Keratinocyte (primary cell): Measurements from ENCODE around the gene FGB. TPM values are rescaled to one million over a fixed set of nuclear protein-coding genes. Genes with fewer than 3 reads are reported as not detected.

Experiments used
- DNase-seq: peaks from one replicate; pipeline ENCODE4 v3.0.0-alpha.2; 2011; ENCODE audit warnings: low read depth, missing footprints, low spot score
- FAIRE-seq: peaks from 2 replicates; lab custom pipeline; 2011; peaks lifted over from hg19 to GRCh38; lab: Jason Lieb, UNC
- H2AFZ ChIP-seq: 2 replicates; pipeline ENCODE4 v1.6.0; 2012; ENCODE audit warnings: low read length, control low read depth, inconsistent platforms; ENCODE audit not compliant: control insufficient read depth
- H3K27ac ChIP-seq: 2 replicates; pipeline ENCODE4 v1.5.1; 2011; ENCODE audit warnings: low read length; ENCODE audit not compliant: control insufficient read depth, insufficient read depth
- H3K27me3 ChIP-seq: 3 replicates; pipeline ENCODE4 v1.6.0; 2011; ENCODE audit warnings: low read length; ENCODE audit not compliant: control insufficient read depth, insufficient read depth; ENCODE audit errors: extremely low read depth
- H3K36me3 ChIP-seq, 2 experiments: 2 replicates in 1 of 2; 3 replicates in 1 of 2; pipeline ENCODE4 v1.5.1; 2011; ENCODE audit warnings: low read length in 2 of 2, mild to moderate bottlenecking in 1 of 2; ENCODE audit not compliant: control insufficient read depth in 2 of 2, insufficient read depth in 2 of 2; ENCODE audit errors: extremely low read depth in 1 of 2
- H3K4me1 ChIP-seq: 3 replicates; pipeline ENCODE4 v1.5.1; 2011; ENCODE audit warnings: low read length; ENCODE audit not compliant: control insufficient read depth, insufficient read depth; ENCODE audit errors: extremely low read depth
- H3K4me2 ChIP-seq: 3 replicates; pipeline ENCODE4 v1.6.0; 2011; ENCODE audit warnings: low read depth, low read length; ENCODE audit not compliant: control insufficient read depth, insufficient read depth; ENCODE audit errors: extremely low read depth
- H3K4me3 ChIP-seq, 3 experiments: fragments of 200-600 bp in 1 of 3; sonication (generic) in 1 of 3; 2 replicates in 2 of 3; 3 replicates in 1 of 3; pipeline ENCODE4 v1.5.1; 2011 to 2016; ENCODE audit warnings: low read length in 3 of 3, mild to moderate bottlenecking in 3 of 3, control low read depth in 2 of 3, inconsistent platforms in 1 of 3, low read depth in 1 of 3, mixed read lengths in 1 of 3, mixed run types in 1 of 3, moderate library complexity in 1 of 3; ENCODE audit not compliant: control insufficient read depth in 2 of 3, insufficient read depth in 2 of 3; ENCODE audit errors: extremely low read depth in 1 of 3
- H3K79me2 ChIP-seq: 2 replicates; pipeline ENCODE4 v1.6.0; 2012; ENCODE audit warnings: low read length; ENCODE audit not compliant: control insufficient read depth, insufficient read depth
- H3K9ac ChIP-seq: 3 replicates; pipeline ENCODE4 v1.6.0; 2011; ENCODE audit warnings: low read length; ENCODE audit not compliant: control insufficient read depth, insufficient read depth; ENCODE audit errors: extremely low read depth
- H3K9me1 ChIP-seq: 3 replicates; pipeline ENCODE4 v1.6.0; 2011; ENCODE audit warnings: low read length; ENCODE audit not compliant: control insufficient read depth, insufficient read depth; ENCODE audit errors: extremely low read depth
- H3K9me3 ChIP-seq: 2 replicates; pipeline ENCODE4 v1.5.1; 2012; ENCODE audit warnings: low read depth, low read length; ENCODE audit not compliant: control insufficient read depth
- H4K20me1 ChIP-seq: 3 replicates; pipeline ENCODE4 v1.6.0; 2011; ENCODE audit warnings: low read length; ENCODE audit not compliant: control insufficient read depth, insufficient read depth; ENCODE audit errors: extremely low read depth
- CTCF ChIP-seq, 3 experiments: IDR thresholded peaks in 1 of 3; conservative IDR thresholded peaks in 1 of 3; optimal IDR thresholded peaks in 1 of 3; 2 replicates in 2 of 3; 3 replicates in 1 of 3; pipeline versions ENCODE3 to v1.5.1; 2011; ENCODE audit warnings: low read length in 3 of 3, mild to moderate bottlenecking in 3 of 3, moderate library complexity in 2 of 3, control low read depth in 1 of 3, inconsistent platforms in 1 of 3; ENCODE audit not compliant: insufficient read depth in 2 of 3; ENCODE audit errors: extremely low read depth in 1 of 3
- EZH2 ChIP-seq: IDR thresholded peaks from one replicate; pipeline ENCODE4 v1.6.1; 2012; ENCODE audit warnings: inconsistent platforms, mild to moderate bottlenecking, low read length, moderate library complexity
- dilution Hi-C: fragments of 300-500 bp; cut with MboI; formaldehyde crosslinking; loops from one replicate; pipeline ENCODE4 v1.7.0; 2020; ENCODE audit warnings: low sequenced_read_pairs; ENCODE audit not compliant: extremely low pct_ligation_motif_present
- polyA plus RNA-seq, 5 experiments: library from polyadenylated mRNA; depleted of rRNA in 3 of 5; stranded (reverse) in 3 of 5; stranded (forward) in 1 of 5; unstranded in 1 of 5; fragments of >200 nt; gene quantifications; 1 replicate in 1 of 5; 2 replicates in 3 of 5; 3 replicates in 1 of 5; pipeline versions ENCODE4 v1.2.1 to v1.2.3, GENCODE V29; 2011 to 2012; ENCODE audit warnings: missing spikeins in 2 of 5, low read depth in 1 of 5, low replicate concordance in 1 of 5

Gene FGB
- polyA plus RNA-seq, 1 donor (not counting 4 experiments of a cell fraction or from before 2014, with no cell fraction given), result not detected

GRCh38 chr4:154549894-154550790, 12.7 kb upstream of the FGB start, which contains the start of gene PLRG1:
TSS of gene PLRG1 (minus strand) at chr4:154550400. CDS start at chr4:154550308, 92 bp downstream.
- Histone ChIP-seq H3K9me1 (no peaks in the 10 kb centered on the region), H3K9me3 (no peaks in the 10 kb centered on the region), H3K4me2 (peak within 1 kb of the TSS; percentile 91), H3K27me3 (no peaks in the 10 kb centered on the region), H4K20me1 (no peaks in the 10 kb centered on the region), H3K36me3 (peaks cover 5 to 11% of the 10 kb centered on the region in 2 experiments), H3K9ac (peak within 1 kb of the TSS; percentile 87), H2AFZ (peak within 1 kb of the TSS; percentile 73), H3K4me3 (peak within 1 kb of the TSS; percentile 53 to 99 (median 94)), H3K27ac (peak within 1 kb of the TSS; percentile 81), H3K4me1 (peaks cover 17% of the 10 kb centered on the region), H3K79me2 (peaks cover 28% of the 10 kb centered on the region)
- DNase-seq (peak; percentile 42), FAIRE-seq (peak; percentile 89)
- dilution Hi-C loops, result no loop called here
- TF ChIP-seq EZH2, result no peak
- no peak for TF ChIP-seq CTCF (optimal IDR thresholded peaks at IDR 0.05 in 1 of 3, IDR thresholded peaks at IDR 0.05 in 1 of 3, conservative IDR thresholded peaks at IDR 0.05 in 1 of 3; ENCODE audit: extremely low read depth in 1 of 3, insufficient read depth in 2 of 3, low read length in 3 of 3)

- H3K9ac ChIP-seq, result no peak overlapping the region
- FAIRE-seq, result no peak
- DNase-seq, result peak; percentile 49
- dilution Hi-C loops, result no loop called here
- no peaks in the 10 kb centered on the region for H3K9me3 ChIP-seq
- TF ChIP-seq EZH2 (no peak), CTCF (optimal IDR thresholded peaks at IDR 0.05 in 1 of 3, IDR thresholded peaks at IDR 0.05 in 1 of 3, conservative IDR thresholded peaks at IDR 0.05 in 1 of 3; ENCODE audit: extremely low read depth in 1 of 3, insufficient read depth in 2 of 3, low read length in 3 of 3) (peak; percentile 59 to 79 (median 69))
- H3K27ac ChIP-seq, result no peak overlapping the region
- H3K4me1 ChIP-seq, result peaks cover 17% of the 10 kb centered on the region
- H3K9me1 ChIP-seq, result no peaks in the 10 kb centered on the region
- H3K36me3 ChIP-seq, result peaks cover 0 to under 1% of the 10 kb centered on the region in 2 experiments
- peaks cover 28% of the 10 kb centered on the region for H3K79me2 ChIP-seq
- no peaks in the 10 kb centered on the region for H4K20me1 ChIP-seq
- no peak overlapping the region for H3K4me2 ChIP-seq
- H3K4me3 ChIP-seq, result no peak overlapping the region
- H2AFZ ChIP-seq, result no peak overlapping the region
- no peaks in the 10 kb centered on the region for H3K27me3 ChIP-seq
These were observed 10.7 kb upstream of the FGB start for GRCh38 chr4:154551872-154552686.
